ENCODE data around the gene PHC2.
"Not testable (repeated sequence)": the region's sequence is repeated elsewhere in the genome, so short reads cannot be mapped to it uniquely, and the experiment has no call there.

PHC2 gene

DNA sequence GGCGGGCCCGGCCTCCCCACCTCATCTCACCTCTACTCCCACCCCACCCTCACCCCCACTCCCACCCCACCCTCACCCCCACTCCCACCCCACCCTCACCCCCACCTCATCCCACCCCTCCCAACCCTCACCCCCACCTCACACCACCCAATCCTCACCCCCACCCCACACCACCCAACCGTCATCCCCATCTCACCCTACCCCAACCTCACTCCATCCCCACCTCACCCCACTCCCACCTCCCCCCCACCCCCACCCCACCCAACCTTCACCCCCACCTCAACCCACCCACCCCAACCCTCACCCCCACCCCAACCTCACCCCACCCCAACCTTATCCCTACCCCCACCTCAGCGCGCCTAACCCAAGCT lies 123.4 kb downstream of the PHC2 start:
- DNase-seq: no peak

DNA sequence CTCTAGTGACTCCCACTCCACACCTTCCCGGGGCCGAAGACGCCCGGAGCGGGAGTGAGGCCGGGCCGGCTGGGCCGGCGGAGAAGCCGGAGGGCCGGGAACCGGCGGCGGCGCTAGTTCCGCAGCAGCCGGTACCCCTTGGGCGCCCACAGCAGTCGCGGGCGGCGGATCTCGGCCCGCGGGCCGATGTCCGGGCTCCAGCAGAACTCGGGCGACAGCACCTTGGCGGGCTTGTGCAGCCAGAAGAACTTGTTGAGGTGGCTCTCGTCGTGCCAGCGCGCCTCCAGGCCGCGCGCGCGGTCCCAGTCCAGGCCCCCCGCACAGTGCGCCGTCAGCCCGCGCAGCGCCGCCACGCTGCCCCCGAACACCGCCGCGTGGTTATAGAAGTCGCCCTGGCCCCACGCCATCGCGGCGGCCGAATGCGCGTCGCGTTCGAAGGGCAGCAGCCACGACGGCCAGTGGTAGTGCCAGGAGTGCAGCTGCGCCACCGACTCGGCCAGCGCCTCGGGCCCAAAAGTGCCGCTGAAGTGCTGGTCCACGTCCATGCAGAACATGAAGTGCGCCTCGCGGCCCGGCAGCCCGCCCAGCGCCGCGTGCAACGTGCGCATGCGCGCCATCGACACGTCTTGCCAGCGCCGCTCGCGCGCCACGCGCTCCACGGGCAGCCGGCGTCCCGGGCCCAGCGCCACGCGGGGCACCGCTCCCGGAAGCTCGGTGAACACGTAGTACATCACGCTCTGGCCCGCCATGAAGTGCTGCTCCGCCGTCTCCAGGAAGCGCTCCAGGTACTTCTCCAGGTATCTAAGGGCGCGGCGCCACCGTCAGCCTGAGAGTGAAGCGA lies 124.0 kb downstream of the PHC2 start:
- peak; percentile 25 for DNase-seq

DNA sequence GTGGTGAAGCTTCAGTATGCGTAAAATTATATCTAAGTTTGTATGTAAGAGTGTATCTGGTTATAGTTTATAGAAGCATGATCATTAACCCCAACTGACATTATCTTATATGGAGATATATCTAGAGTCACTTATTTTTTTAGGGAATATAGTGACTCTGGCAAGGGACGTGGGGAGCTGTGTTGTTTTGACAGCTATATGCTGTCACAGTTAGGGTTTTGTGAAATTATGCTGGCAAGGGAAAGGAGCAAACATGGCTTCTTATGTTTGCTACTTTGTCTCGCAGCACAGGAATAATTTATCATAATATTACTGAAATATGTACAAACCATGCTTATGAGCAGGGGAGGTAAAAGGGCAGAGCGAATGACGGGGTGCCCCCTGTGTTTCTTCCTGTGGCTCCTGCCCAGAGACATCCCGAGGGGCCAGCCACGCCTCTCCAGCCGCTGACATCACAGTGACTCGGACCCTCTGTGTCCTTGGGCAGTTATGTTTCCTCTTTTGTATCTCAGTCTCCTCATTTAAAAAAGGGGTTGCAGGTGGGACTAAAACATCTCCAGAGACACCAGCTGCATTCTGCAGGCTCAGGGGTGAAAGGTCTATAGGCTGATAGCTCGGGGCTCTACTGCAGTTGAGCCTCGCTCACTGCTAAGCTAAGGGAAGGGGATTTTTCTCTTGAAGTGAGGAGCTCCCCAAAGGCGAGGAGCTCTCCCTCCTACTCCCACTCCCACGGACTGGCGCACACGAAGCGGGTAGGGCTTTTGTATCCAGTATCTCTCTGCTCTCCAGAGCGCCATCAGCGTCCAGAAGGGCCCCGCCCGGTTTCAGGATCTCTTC lies 124.9 kb downstream of the PHC2 start:
- DNase-seq: no peak

DNA sequence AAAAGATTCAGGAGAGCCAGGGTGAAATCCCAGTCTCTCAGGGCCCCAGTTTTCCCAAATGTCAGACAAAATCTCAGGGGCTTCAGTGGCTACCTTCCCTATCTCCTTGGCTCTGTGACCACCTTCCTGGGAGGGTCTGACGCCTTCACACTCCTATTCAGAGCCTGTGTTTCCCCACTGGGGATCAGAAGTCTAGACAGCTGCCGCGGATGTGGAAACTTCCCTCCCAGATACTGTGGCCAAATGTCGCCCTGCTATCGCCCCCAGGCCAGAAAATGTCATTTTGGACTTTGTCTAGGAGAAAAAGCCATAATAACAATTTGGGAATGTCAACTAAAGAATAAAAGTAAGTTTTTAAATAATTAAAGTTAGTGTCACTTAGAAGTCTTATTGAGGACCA lies 125.9 kb downstream of the PHC2 start:
- DNase-seq: no peak

DNA sequence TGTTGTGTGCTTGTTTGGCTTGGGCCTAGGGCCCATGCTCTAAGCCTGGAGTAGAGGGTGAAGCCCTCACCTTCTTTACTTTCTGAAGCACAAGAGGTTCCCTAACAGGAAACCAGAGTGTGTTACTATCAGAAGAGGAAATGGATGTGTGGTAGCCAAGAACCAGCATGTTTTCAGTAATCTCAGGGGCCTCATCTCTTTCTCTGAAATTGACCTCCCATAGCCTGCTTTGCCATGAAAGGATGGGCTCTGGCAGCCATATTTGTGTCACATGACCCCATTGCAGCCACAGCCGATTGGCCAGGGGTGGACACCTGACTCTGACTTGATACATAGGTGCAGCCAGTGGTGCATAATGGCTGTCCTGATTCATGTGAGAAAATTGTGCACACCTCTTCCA lies 128.6 kb downstream of the PHC2 start:
- no peak for DNase-seq

DNA sequence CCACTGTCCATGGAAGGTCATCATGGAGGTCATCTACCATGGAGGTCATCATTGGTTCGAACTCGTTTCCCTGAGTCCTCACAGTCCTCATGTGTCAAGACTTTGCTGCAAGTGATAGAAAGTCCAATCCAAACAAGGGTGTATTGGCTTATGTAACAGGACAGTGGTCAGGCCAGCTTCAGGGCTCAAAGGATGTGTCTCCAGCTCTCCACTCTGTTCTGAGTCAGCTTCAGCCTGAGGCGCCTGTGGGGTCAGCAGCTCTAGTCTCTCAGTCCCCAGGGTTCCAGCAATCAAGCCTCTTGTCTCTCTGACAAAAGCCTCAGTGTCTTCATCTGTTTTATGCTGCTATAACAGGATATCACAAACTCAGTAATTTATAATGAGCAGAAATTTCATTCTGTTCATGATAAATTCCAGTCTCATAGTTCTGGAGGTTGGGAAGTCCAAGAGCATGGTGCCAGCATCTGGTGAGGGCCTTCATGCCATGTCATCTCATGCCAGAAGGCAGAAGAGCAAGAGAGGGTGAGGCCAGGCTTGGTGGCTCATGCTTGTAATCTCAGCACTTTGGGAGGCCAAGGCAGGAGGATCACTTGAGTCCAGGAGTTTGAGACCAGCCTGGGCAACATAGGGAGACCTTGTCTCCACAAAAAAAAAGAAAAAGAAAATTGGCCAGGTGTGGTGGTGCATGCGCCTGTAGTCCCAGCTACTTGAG lies 129.5 kb downstream of the PHC2 start:
- no peak for DNase-seq

DNA sequence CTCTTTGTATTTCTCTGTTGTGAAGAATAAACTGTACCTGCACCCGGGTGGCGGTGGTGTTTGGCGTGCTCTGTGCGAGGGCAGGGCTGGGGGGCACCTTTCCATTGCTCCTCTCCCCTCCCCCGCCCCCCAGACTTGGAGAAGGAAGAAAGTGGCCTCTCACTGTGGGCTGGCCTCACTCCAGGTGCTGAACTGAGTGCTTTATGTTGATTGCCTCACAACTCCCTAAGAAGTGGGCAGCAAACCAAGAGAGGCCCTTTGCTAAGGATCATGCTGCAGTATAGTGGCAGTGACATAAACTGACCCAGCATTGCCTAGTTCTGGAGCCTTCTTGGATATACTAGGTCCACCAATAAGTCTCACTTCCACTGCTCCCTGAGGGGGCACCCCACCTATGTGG lies 130.2 kb downstream of the PHC2 start:
- DNase-seq: no peak

DNA sequence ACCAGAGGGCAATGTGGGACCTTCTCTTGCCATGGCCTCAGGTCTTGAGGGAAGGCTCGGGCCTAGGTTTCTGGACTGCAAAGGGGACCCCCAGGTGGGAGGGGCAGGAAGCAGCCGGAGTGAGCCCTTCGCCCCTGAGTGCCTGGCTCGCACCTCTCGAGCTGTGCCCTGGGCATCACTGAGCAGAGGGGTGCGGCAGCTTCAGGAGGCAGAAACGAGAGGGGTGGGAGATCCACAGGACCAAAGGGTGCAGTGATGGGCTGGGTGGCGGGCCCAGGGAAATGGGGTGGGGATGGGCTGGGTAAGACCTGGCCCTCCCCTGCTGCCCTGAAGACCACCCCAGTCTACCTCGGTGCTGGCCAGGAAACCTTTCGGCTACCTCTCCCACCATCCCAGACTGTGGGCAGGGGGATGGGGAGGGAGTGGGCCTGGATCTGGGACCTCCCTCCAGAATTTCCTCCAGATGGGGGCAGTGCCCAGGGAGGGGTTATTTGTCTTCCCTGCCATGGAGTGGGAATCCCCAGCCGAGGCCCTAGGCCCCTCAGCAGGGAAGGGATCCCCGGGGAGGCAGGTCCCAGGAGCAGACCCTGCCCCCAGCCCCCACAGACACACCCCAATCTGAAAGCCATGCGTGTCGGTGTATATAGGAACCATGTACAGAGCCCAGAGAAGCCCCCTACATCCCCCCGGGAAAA lies 131.3 kb downstream of the PHC2 start:
- DNase-seq: no peak

DNA sequence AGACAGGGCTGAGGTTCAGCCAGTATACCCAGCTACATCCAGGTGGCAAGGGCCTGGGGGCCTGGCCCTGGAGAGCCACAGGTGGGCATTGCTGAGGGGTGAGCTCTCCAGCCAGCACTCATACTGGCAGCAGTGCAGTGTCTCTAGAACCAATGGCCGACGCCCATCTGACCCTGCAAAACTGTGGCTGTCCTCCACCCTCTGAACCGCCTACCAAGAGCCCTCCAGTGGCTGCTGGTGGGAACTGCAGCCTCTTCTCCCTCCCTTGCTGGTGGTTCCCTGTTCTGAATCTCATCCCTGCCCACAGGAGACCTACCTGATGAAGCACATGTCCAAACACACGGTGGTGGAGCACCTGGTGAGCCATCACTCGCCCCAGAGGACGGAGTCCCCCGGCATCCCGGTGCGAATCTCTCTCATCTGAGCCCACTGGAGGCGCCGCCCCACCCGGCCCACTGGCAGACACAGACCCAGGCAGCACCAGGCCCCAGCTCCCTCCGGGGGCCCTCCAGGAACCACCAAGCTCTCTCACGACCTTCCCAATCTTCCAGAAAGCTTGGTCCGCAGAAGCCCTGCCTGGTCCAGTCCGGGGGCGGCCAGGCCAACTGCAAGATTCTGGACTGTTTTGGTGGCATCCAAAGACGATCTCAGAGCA lies 132.1 kb downstream of the PHC2 start:
- DNase-seq: peak; percentile 79

DNA sequence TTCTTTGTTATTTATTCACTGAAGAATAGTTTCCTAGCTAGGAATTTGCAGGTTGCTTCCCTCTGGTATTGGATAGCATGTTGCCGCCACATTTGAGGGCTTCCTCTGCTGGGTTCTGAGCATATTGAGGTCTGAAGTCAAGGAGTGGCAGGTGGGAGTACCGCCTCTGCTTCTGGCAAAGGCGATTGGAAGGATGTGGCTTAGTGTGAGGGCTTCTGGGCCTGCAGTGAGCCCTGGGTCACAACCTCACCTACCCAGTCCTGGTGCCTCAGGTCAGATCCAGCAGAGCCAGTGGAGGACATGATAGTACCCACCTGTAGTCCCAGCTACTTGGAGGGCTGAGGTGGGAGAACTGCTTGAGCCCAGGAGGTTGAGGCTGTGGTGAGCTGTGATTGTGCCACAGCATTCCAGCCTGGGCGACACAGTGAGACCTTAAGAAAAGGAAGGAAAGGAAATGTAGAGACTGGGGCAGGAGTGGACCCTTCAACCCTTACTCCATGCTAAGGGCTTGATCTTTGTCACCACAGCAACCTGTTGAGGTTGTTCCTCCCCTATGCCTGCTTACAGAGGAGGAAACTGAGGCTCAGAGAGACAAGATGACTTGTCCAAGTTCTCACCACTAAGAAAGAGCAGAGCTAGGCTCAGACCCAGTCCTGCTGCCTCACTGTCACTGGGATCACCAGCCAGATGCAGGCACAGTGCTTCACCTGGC lies 132.8 kb downstream of the PHC2 start:
- DNase-seq: no peak

DNA sequence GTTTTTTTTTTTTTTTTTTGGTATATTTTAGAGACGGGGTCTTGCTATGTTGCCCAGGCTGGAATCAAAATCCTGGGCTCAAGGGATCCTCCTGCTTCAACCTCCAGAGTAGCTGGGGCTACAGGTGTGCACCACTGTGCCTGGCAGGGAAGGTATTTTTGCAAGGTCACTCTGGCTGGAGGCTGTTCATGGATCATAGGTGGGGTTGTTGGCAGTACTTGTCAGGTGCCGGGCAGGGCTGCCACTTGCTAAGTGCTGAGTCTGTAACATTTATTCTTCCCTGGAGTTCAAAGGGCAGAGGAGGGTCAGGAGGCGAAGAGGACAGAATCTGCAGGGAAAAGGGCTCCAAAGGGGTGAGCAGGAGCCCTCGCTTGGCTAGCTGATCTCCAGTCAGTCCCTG lies 134.1 kb downstream of the PHC2 start:
- no peak for DNase-seq

DNA sequence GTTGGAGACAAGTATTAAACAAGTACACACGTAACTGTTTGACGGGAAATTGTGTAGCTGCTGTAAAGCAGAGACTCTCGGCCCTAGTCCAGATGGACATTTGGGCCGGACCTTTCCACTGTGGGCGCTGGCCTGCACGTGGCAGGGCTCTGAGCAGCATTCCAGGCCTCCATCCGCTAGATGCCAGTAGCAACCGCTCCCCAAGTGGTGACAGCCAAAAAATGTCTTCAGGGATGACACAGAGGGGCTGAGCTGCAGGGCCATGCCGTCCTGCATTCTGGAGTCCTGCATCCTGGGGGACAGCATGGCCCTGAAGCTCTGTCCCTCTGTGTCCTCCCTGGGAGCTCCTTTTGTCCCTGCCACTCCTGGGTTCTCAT lies 134.8 kb downstream of the PHC2 start:
- no peak for DNase-seq

DNA sequence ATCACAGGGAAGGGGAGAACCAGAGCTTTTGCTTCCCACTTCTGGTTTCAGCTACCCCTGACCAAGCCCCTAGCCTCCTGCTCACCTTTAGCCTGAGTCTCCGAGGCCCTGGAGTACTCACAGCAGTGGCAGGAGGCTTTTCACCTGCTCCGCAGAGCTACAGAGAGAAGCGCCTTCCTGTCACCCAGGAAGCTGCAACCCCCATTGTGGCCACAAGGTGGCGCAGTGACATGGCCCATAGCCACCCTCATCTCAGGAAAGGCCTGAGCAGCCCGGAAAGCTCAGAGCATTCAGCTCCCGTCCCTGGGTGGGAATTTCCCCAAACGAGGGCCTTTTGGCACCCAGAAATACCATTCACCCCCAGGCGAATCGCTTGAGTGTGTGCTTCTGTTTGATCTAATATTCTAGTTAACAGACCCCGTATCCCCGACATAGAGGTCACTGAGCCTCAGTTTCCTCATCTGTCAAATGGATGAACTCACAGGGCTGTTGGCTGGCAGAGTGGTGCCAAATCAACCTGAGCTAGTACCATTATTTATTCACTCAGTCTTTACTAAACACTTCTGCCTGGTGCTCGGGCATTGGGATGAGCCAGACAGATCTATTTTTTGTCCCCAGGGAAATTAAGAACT lies 135.3 kb downstream of the PHC2 start:
- DNase-seq: peak; percentile 91

DNA sequence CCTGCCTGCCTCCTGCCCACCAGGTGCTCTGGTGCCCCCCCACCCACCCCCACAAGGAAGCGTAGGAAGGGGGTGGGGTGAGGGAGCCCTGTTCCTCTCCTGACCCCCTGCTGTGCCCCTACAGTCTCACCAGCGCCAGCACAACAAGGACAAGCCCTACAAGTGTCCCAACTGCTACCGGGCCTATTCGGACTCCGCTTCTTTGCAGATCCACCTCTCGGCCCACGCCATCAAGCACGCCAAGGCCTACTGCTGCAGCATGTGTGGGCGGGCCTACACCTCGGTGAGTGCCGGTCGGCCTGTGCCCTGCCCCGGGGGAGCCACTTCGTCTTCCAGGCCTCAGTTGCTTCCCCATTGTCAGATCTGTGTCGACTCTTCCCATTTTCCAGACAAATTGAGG lies 135.9 kb downstream of the PHC2 start:
- DNase-seq: no peak

DNA sequence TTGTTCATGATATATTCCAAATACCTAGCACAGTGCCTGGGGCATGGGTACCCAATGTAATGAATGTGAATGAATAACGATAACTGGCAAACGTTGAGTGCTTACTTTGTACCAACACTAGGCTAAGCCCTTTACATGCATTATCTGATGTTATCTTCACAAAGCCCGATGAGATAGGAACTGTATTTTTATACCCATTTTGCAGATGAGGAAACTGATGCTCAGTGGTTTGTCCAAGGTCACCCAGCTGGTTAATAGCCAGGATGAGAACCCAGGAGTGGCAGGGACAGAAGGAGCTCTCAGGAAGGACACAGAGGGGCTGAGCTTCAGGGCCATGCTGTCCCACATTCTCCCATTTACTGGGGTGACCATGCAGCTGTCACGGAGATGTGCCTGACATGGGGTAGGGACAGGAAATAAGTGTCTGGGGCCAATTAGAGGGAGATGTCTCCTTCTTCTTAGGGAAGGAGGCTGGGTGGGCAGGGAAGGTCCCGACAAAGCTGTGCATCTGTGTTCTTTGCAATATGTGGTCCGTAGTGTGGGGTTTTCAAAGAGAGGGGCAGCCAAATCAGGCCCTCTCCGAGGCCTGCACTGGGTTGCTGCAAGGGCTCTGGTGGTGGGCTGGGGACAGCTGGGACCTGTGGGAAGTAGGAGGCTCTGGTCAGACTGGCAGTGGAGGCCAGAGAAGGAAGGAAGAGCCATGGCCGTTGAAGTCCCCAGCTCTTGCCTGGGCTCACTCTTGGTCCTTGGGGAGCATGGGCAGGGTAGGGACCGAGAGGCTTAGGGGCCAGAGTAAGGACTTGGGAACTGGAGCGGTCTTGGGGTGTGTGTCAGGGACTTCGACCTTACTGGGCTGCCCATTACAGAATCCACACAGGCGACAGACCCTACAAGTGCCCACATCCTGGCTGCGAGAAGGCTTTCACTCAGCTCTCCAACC lies 136.6 kb downstream of the PHC2 start:
- DNase-seq: no peak

DNA sequence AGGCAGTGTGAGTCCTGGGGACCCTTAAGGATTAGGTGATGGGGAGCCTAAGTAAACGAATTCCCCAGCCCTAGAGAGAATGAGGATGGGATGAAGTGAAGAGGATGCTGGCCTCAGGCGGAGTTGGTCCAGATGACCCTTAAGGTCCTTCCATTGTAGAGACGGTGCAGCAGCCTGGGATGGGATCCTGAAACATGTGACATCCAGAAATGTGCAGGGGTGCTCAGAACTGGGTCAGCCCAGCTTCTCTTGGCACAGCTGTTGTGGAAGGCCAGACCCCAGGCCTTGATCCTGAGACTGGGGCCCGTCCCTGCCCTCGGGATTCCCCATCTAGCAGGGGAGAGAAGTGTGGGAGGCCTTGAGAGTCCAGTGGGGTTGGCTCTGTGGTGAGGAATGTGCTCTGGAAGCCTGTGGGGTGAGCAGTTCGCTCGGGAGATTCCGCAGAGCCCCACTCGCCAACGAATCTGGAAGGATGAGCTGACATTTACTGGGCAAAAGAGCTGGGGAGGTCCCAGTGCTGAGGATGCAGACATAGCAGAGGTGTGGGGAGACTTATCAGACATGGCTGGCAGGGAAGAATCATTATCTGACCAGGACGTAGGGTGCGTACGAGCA lies 138.1 kb downstream of the PHC2 start:
- no peak for DNase-seq

DNA sequence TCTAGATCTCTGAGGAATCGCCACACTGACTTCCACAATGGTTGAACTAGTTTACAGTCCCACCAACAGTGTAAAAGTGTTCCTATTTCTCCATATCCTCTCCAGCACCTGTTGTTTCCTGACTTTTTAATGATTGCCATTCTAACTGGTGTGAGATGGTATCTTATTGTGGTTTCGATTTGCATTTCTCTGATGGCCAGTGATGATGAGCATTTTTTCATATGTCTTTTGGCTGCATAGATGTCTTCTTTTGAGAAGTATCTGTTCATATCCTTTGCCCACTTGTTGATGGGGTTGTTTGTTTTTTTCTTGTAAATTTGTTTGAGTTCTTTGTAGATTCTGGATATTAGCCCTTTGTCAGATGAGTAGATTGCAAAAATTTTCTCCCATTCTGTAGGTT lies 140.3 kb downstream of the PHC2 start:
- DNase-seq: not testable (repeated sequence)

DNA sequence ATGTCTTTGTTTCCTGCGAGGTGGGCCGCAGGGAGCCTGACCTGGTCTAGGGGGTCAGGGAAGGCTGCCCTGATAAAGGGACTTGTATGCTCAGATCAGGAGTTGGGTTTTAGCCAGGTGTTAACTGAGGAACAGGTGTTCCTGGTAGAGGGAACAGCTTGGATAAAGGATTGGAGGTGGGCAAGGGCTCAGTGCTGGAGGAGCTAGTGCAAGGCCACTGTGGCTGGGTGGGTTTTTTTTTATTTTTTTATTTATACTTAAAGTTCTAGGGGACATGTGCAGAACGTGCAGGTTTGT lies 141.1 kb downstream of the PHC2 start:
- DNase-seq: no peak

DNA sequence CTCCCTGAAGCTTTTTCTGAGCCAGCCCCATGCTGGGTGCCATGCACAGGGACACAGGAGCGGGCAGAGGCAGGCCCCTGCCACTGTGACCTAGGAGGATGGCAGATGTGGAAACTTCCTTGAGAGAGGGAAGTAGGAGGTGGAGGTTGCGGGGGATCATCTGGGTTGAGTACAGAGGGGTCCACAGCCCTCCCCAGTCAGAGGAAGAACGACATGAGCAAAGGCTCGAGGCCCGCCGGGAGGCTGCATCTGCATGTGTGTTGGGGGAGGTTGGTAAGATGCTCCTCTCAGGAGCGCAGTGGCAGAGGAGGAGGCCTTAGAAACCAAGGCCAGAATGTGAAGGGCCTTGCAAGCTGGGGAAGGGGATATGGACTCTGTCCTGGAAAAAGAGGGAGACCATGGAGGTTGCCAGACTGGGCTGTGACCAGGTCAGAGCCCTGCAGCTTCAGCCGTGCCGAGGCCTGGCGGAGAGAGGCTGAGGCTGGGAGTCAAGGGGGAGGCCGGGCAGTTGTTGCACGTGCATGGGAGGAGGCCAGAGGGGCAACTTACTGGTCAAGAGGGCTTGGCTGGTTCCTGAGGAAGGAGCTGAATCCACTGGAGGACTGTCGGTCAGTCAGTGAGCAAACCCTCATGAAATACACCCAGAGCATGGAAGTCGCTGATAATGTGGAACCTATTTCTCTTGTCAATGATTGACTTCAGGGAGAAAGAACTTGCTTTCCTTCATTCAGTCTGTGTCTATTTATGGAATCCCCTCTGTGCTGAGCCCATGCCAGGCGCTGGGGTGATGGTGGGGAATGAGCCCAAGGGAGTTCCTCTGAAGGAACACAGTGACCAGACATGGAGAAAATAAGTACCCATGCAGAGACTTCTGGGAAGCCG lies 141.7 kb downstream of the PHC2 start:
- DNase-seq: no peak

Data from suppressor macrophage treated with lipopolysaccharide for 4 hours (primary cell).